ENCODE results near the gene KRTAP12-3. TPM values are rescaled to one million over a fixed set of nuclear protein-coding genes. Genes with fewer than 3 reads are reported as not detected.

The KRTAP12-3 gene
- total RNA-seq, 1 experiment from 2014 or later = not detected

DNA sequence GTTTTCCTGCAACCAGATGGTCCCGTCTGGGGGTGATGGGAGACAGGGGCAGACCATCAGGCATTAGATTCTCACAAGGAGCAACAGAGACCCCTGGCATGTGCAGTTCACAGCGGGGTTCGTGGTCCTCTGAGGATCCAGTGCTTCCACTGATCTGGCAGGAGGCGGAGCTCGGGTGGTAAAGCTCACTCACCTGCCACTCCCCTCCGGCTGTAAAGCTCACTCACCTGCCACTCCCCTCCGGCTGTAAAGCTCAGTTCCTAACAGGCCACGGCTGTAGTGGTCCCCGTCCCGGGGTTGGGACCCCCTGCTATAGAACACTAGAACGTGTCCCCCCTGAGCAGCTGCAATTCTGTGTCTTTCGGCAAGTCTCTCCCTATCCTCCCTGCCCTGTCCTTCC is 43.8 kb downstream of the KRTAP12-3 start:
- no peak for DNase-seq (ENCODE audit: low read depth)

DNA sequence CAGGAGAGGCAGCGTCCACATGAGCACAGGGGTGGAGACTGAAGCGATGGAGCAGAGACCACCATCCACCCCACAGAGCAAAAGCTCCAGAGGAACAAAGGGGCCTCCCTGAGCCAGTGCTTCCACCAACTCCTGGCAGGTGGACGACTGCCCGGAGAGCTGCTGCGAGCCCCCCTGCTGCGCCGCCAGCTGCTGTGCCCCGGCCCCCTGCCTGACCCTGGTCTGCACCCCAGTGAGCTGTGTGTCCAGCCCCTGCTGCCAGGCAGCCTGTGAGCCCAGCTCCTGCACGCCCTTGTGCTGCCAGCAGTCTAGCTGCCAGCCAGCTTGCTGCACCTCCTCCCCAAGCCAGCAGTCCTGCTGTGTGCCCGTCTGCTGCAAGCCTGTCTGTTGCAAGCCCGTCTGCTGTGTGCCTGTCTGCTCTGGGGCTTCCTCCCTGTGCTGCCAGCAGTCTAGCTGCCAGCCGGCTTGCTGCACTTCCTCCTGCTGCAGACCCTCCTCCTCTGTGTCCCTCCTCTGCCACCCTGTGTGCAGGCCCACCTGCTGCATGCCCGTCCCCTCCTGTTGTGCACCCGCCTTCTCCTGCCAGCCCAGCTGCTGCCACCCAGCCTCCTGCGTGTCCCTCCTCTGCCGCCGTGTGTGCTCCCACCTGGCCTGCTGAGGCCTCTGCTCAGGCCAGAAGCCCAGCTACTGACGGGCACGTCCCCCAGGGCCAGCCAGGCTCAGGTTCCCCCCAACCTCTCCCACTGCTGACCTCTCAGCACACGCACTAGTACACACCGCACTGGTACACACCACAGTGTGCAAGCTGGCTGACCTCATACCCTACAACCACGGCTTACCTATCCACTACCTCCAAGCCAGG is 44.6 kb downstream of the KRTAP12-3 start:
- no peak for DNase-seq (ENCODE audit: low read depth)

DNA sequence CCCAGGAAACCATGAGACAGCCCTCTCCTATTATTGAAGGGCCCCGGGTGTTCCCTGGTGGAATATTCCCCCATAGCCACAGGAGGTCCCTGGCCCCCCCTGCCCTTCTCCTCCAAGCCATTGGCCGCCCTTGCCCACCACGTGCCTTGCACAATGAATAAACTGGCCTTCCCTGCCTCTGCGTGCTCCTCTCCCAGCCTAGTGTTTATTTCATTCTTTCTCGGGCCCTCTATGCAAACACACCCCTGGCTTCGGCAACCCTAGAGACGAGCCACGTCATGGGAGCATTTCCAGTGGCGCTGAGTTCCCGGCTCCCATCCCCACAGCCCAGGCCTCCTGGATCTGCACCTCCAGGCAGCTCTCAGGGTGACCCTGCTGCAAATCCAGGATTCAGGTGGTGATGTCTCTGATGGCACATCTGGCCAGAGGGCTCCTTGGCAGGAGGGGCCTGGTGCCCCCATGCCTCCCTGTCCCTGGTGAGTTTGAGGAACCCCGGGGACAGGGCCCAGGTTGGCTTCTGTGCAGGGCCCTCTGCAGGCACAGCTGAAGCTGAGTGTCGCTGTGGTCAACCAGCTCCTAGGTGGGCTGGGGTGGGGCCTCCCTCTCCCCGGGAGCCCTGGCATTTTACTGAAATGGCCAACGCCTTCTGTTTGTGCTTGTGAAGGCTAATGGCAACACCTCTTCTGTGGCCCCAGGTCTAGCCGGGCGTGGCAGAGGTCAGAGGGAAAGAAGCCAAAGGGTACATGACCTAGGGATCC is 45.4 kb downstream of the KRTAP12-3 start:
- no peak for DNase-seq (ENCODE audit: low read depth)

DNA sequence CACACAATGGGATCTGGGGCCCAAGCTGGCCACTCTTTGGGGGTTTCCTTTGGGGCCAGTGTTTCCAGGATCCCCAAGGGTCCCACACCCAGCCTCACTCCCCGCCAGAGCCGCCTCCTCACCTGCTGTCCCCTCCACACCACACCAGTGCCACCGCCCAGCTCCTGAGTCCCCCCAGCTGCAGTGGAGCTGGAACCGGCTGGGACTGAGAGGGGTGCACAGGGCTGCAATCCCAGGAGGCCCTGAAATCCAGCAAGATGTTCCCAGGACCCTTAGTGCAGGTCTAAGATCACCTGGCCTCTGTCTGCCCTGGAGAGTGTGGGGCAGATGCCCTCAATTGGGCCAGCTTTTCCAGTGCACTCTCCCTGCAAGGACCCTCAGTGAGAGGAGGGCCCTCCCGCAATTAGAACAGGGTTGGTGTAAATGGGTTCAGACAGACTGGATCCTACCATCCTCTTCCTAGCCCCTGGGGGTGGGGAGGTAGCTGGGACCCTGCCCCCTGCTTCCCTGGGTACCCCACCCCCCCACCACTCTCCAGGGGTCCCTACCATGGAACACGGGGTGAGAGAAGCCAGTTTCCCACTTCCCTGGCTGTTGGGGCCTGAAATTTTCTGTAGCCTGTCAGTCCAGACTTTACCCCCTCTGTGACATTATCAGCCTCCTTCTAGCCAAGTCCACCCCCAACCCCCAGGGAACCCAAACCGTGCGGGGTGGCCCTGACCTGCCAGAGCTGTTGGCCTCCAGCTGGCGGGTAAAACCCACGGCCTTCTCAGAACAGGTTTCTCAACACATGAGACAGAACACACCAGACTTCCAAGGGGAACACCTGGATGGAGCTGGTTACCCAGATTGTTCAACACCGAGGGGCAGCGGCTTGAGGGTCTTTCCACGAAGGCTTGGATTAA is 46.3 kb downstream of the KRTAP12-3 start:
- no peak for DNase-seq (ENCODE audit: low read depth)

DNA sequence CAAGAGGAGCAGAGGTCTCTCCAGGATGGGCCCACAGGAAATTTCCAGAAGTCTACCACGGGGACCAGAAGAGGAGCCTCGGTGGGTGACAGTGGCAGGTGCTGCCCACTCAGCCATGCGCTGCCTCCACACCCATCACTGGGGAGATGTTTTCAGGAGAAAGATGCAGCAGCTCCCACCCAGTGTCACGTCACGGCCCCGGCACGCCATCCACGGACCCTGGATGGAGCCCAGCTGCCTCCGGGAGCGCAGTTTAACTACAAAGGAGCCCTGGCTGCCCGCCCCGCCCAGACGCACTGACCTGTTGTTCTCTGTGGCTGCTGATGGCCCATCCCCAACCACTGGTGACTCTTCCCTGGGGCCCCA is 46.9 kb downstream of the KRTAP12-3 start:
- no peak for DNase-seq (ENCODE audit: low read depth)

DNA sequence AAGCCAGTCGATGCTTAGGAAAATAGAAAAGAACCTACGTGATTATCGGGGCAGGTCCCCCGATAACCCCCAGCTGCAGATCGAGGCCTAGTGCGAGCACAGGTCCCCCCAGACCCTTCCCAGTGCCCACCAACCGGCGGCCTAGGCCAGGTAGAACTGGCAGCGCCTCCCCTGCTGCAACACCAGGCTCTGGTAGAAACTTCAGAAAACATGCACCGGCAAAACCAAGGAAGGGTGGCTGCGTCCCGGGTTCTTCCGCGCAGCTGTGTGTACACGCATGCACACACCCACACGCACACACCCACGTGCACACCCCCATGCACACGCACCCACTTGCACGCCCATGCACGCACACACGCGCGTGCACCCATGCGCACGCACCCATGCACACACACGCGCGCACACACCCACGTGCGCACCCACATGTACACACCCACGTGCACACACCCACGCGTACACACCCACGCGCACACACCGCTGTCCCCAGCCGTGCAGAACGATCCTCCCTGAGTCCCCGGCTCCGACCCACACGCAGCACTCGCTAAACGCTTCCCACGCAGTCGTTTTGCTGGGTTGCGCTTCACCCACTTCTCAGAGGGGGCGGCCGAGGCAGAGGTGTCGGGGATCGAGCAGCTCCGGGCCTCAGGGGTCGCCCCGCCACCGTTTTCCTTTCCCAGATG is 48.4 kb downstream of the KRTAP12-3 start:
- no peak for DNase-seq (ENCODE audit: low read depth)

DNA sequence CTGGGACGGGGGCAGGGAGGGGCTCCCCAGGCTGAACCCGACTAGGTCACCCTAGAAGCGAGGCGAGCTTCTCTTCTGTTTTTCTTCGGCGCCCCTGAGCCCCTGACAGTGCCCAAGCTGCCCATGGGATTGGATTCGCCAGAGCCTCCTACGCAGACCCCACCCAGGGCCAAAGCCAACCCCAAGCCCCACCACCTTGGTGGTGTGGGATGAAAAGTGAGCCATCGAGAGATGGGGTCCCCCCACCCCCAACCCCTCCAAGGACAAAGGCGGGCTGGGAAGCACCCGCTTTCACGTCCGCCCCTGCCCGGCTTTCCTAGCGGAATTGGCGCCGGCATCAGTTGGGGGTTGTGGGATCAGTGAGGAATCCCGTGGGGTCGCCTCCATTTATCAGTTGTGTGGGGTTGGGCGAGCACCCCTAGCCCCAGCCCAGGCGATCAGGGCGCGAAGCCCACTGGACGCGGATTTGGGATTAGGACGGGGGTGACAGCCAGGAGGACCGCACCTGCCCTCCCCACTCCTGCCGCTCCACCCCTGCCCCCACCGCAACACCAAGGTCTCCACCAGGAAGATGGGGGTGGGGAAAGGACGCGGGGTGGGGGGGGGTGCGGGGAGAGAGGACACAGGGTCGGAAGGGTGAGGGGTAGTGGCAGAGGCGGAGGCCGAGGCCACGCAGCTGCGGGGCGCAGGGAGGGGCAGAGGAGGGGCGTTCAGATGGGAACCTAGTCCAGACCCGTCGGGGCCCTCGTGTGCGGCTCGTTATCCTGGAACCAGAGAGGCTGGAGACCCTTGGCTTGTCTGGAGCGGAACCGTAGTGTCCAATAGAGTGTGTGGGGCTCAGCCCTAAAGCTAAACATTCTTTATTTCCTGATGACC is 49.2 kb downstream of the KRTAP12-3 start:
- no peak for DNase-seq (ENCODE audit: low read depth)

Small RNAs within 50 kb of the gene (small RNA-seq; reads per million reads assigned to genes)
- gene KRTAP12-6P = not detected

Other genes with a start within 250 kb of the KRTAP12-3 start
- gene LRRC3, start 202.4 kb upstream of the KRTAP12-3 start, total RNA-seq (2014; rRNA removed; shearing (Covaris generic)) = 0.07 TPM in 1 of 2 replicates, not detected in the other
- not detected in 2 replicates for gene KRTAP10-1, start 117.7 kb upstream of the KRTAP12-3 start, total RNA-seq (2014; rRNA removed; shearing (Covaris generic))
- gene KRTAP10-2, start 106.4 kb upstream of the KRTAP12-3 start, total RNA-seq (2014; rRNA removed; shearing (Covaris generic)) = not detected in 2 replicates
- gene KRTAP10-3, start 99.1 kb upstream of the KRTAP12-3 start, total RNA-seq (2014; rRNA removed; shearing (Covaris generic)) = not detected in 2 replicates
- gene KRTAP10-4, start 84.2 kb upstream of the KRTAP12-3 start, total RNA-seq (2014; rRNA removed; shearing (Covaris generic)) = not detected in 2 replicates
- gene KRTAP10-5, start 77.3 kb upstream of the KRTAP12-3 start, total RNA-seq (2014; rRNA removed; shearing (Covaris generic)) = not detected in 2 replicates
- not detected in 2 replicates for gene KRTAP10-6, start 65.4 kb upstream of the KRTAP12-3 start, total RNA-seq (2014; rRNA removed; shearing (Covaris generic))
- not detected in 2 replicates for gene KRTAP10-7, start 57.3 kb upstream of the KRTAP12-3 start, total RNA-seq (2014; rRNA removed; shearing (Covaris generic))
- not detected in 2 replicates for gene KRTAP10-8, start 45.9 kb upstream of the KRTAP12-3 start, total RNA-seq (2014; rRNA removed; shearing (Covaris generic))
- not detected in 2 replicates for gene KRTAP10-9, start 30.8 kb upstream of the KRTAP12-3 start, total RNA-seq (2014; rRNA removed; shearing (Covaris generic))
- gene KRTAP10-10, start 20.6 kb upstream of the KRTAP12-3 start, total RNA-seq (2014; rRNA removed; shearing (Covaris generic)) = not detected in 2 replicates
- gene KRTAP10-11, start 11.5 kb upstream of the KRTAP12-3 start, total RNA-seq (2014; rRNA removed; shearing (Covaris generic)) = not detected in 2 replicates
- not detected in 2 replicates for gene KRTAP12-4, start 3.3 kb upstream of the KRTAP12-3 start, total RNA-seq (2014; rRNA removed; shearing (Covaris generic))
- not detected in 2 replicates for gene KRTAP12-2, start 9.0 kb downstream of the KRTAP12-3 start, total RNA-seq (2014; rRNA removed; shearing (Covaris generic))
- gene KRTAP12-1, start 24.2 kb downstream of the KRTAP12-3 start, total RNA-seq (2014; rRNA removed; shearing (Covaris generic)) = not detected in 2 replicates
- gene KRTAP10-12, start 39.2 kb downstream of the KRTAP12-3 start, total RNA-seq (2014; rRNA removed; shearing (Covaris generic)) = not detected in 2 replicates
- not detected in 2 replicates for gene TSPEAR, start 53.6 kb downstream of the KRTAP12-3 start, total RNA-seq (2014; rRNA removed; shearing (Covaris generic))
- gene UBE2G2, start 143.9 kb downstream of the KRTAP12-3 start, total RNA-seq (2014; rRNA removed; shearing (Covaris generic)) = 73.1 and 77.6 TPM in 2 replicates
- gene SUMO3, start 160.1 kb downstream of the KRTAP12-3 start, total RNA-seq (2014; rRNA removed; shearing (Covaris generic)) = 130 and 154 TPM in 2 replicates
- 377 and 408 TPM in 2 replicates for gene PTTG1IP, start 215.8 kb downstream of the KRTAP12-3 start, total RNA-seq (2014; rRNA removed; shearing (Covaris generic))